ENCODE data around the gene GADD45B.
"Not testable (repeated sequence)": the region's sequence is repeated elsewhere in the genome, so short reads cannot be mapped to it uniquely, and the experiment has no call there.

GADD45B gene

DNA sequence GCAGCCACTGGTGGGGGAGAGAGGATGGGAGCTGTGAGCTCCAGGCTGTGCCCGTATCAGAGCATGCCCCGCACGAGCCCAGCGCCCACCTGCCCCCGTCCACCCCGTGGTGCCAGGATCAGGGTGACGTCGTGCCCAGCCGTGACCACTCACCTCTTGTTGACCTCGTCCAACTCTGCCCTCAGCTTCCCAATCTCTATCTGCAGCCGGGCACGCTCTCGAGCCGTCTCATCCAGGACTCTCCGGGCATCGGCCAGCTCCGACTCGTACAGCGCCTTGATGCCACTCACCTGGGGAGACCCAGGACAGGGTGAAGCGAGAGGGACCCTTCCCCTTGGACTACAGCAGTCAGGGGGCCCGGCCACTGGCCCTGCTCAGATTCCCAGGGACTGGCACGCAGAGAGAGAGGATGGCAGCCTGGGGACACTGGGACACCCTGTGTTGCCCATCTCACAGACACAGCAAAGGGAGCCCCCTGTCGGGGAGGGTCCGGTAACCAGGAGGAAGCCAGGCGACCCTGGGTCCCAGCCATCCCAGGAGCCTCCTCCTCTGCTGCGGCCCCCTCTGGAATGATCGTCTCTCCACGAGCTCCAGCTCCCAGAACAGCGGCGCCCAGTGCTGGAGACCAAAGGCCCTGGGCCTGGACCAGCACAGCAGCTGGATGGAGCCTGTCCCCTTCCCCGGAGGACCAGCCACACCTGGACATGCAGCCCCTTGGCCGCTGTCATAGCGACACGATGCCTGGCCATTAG is 31.5 kb upstream of the GADD45B start:
- no peak for FAIRE-seq

DNA sequence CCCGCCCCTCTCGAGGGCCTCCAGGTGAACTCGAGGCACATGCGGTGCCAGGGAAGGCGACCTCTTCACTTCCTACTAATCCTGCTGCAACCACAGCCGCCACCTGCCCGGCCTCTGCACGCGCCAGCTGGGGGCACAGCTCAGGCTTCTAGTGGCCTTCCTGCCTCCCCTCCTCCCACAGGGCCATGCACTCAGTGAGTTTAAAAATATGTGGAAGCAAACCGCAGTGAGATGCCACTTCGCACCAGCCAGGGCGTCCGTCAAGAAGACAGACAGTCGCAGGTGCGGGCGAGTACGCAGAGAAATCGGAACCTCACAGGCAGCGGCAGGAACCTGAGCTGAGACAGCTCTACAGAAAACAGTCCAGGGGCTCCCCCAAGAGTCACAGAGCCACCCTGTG is 29.5 kb upstream of the GADD45B start:
- FAIRE-seq = no peak

GRCh38 chr19:2449019-2449418 is 26.9 kb upstream of the GADD45B start:
- no peak for FAIRE-seq

- FAIRE-seq = no peak
Measured at GRCh38 chr19:2451138-2451537, 24.8 kb upstream of the GADD45B start.

- no peak for FAIRE-seq
Measured at GRCh38 chr19:2451741-2452140, 24.2 kb upstream of the GADD45B start.

DNA sequence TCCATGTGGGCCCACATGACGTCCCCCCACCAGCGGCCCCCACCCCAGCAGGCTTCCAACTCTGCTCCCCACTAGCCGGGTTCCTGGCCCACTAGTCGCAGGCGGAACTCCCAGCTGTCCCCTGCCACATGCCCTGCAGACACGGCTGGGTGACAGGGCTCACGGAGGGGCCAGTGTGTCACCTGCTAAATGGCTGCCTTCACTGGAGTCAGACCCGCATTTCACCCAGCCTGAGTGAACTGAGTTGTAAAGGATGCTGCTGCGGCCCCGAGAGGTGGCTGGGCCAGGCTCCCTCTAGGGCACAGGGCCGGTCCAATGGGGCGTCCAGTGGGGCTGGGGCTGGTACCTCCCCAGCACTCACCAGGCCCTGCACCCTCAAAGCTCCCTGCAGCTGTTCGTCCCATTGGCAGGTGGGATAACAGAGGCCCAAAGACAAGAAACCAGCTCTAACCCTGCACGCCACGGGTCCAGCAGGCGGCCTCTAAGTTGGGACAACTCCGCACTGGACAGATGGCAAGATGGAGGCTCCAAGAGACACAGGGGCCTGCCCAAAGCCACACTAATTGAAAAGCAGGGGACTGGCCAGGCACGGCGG is 22.4 kb upstream of the GADD45B start:
- no peak for FAIRE-seq

DNA sequence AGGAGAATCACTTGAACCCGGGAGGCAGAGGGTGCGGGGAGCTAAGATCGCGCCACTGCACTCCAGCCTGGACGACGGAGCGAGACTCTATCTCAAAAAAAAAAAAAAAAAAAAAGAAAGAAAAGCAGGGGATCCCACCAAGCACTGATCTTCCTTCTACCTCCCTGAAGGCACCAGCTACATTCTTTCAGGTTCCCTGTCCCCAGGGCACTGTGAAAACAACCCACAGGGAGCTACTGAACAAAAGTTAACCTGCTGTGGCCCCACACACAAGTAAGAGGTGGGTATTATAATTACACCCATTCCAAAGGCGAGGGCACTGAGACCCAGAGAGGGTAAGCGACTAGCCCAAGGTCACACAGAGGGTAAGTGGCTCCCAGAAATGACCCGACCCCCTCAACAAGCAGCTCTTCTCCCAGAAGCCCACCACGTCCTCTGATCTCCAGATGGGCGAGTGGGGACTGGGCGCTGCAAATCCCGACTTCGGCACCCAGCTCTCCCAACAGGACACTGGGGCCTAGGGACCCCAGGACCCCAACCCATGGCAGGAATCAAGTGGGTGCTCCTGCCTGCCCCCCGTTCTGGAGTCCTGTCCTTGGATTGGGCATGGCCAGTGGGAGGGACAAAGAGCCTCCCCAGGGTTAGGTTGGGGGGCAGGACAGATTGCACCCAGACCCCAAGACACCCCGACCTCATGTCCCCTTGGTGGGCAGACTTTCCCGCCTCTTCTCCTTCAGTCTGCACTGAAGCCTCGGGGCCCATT is 21.5 kb upstream of the GADD45B start:
- no peak for FAIRE-seq

GRCh38 chr19:2454962-2455850 is 20.7 kb upstream of the GADD45B start:
- FAIRE-seq = no peak

- no peak for FAIRE-seq
Measured at GRCh38 chr19:2455851-2456570, 19.9 kb upstream of the GADD45B start.

DNA sequence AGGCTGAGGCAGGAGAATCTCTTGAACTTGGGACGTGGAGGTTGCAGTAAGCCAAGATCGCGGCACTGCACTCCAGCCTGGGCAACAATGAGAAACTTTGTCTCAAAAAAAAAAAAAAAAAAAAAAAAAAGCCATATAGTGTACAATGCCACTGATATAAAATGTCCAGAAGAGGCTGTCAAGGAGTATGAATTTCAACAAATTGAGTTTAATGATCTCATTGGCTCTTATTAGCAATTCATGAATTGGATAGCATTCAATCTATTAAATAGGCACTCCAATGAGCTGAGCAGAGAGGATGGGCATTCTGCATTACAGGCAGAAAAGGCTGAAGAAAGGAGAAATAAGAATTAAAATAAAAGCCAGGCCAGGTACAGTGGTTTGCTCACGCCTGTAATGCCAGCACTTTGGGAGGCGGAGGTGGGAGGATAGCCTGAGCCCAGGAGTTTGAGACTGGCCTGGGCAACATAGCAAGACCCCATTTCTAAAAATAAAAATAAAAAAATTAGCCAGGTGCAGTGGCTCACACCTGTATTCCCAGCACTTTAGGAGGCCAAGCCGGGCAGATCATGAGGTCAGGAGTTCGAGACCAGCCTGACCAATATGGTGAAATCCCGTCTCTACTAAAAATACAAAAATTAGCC is 18.4 kb upstream of the GADD45B start:
- peak; percentile 83 for FAIRE-seq

DNA sequence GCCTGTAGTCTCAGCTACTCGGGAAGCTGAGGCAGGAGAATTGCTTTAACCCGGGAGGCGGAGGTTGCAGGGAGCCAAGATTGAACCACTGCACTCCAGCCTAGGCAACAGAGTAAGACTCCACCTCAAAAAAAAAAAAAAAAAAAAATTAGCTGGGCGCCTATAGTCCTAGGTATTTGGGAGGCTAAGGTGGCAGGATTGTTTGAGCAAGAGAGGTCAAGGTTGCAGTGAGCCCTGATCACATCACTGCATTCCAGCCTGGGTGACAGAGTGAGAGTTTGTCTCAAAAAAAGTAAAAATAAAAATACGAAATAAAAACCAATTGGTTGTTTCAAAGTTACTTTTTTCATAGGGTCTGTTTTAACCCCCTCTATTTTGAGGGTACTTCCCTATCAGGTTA is 17.9 kb upstream of the GADD45B start:
- FAIRE-seq = no peak

DNA sequence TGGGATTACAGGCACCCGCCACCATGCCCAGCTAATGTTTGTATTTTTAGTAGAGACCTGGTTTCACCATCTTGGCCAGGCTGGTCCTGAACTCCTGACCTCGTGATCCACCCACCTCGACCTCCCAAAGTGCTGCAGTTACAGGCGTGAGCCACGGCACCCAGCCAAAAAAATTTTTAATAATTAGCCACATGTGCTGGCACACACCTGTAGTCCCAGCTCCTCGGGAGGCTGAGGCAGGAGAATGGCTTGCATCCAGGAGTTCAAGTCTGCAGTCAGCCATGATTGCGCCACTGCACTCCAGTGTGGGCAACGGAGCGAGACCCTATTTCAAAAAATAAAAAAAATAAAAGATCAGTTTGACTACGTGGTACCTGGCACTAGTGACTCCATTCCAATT is 17.2 kb upstream of the GADD45B start:
- FAIRE-seq = not testable (repeated sequence)

DNA sequence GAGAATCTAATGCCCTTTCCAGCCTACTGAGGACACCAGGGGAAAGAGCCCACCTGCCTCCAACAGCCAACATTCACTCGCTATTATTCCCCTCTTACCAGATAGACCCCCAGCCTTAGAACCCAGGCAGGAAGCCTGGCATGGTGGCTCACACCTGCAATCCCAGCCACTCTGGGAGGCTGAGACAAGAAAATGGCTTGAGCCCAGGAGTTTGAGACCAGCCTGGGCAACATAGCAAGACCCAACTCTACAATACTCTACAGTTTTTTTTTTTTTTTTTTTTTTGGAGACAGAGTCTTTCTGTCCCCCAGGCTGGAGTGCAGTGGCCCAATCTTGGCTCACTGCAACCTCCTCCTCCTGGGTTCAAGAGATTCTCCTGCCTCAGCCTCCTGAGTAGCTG is 15.7 kb upstream of the GADD45B start:
- no peak for FAIRE-seq

DNA sequence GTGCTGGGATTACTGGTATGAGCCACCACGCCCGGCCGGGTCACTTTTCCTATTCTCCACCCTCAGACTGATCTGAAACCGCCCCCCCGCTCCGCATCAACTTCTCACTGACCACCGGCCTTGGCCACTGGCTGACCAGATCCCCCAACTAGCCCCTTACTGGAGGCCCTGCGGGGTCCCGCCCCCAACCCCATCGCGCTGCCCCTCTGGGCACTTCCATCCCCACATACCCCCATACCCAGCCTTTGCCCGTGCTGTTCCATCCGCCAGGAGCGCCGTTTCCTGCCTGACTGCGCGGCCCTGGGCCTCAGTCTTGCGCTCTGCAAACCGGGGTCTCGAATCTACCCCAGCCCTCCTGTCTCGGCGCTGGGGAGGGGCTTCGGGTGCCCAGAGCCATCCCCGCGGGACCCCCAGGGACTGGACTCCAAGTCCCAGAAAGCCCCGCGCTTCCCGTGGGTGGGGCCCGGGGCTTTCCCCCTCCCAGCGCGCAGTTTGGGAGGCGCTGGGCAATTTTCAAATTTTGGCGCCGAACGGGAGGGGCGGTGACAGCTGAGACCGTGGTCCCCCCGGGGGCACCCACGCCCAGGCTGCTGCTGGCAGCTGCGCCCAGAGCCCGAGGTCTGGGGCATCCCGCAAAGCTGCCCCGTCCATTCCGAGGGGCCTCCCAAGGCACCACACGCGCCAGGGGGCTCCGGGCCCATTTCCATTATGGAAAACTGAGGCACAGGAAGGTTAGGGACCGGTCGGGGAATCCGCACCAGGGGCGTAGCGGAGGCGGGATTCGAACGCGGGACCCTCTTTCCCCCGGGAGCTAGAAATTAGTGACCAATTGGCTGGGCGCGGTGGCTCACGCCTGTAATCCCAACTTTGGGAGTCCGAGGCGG is 13.9 kb upstream of the GADD45B start:
- no peak for FAIRE-seq

GRCh38 chr19:2462635-2463421 is 13.1 kb upstream of the GADD45B start:
- no peak for FAIRE-seq

GRCh38 chr19:2463694-2464093 is 12.2 kb upstream of the GADD45B start:
- FAIRE-seq = not testable (repeated sequence)

GRCh38 chr19:2464389-2464788 is 11.5 kb upstream of the GADD45B start:
- no peak for FAIRE-seq

DNA sequence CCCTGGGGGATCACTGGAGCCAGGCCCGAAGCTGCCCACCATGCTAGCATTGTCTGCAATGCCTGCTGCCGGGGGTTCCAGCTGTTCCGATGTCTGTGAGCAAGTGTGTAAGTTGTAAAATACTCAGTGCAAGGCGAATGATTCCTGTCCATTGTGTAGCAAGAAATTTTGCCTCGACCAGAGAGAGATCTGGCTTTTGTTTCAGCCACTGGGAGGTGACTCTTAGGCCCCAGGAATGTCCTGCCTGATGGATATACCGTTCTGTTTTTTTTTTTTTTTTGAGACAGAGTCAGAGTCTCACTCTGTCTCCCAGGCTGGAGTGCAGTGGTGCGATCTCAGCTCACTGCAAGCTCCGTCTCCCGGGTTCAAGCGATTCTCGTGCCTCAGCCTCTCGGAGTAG is 7.3 kb upstream of the GADD45B start:
- no peak for FAIRE-seq

DNA sequence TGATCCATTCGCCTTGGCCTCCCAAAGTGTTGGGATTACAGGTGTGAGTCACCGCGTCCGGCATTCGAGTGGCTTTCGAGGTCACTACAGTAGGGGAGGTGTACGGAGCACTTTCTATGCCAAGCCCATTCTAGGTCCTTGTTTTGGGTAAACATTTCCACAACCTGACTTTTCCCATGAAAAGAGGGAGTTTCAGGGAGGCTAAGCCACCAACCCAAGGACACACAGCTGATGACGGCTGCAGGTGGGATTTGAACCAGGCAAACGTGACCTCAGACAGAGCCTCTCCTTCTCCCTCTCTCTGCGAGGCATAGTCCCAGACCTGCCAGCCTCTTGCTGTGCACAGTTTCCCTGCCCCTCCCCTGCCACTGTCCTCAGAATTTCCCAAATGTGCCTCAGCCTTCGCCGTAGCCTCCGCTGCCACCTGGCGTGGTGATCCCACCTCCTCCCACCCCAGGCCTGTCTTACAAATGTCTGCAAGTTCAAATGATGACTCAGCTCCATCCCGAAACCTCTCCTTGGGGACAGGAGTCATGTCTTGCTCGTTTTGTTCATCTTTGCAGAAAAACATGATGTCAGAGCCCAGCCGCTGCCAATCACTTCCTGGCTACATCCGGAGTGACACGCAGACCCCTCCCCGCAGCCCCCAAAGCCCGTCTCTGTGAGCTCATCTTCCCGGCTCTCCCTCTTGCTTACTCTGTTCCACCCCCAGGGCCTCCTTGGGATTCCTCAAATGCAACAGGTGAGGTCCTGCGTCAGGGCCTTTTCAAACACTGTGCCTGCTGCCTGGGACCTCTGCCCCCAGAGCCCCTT is 6.6 kb upstream of the GADD45B start:
- FAIRE-seq = no peak

Measured in islet of Langerhans (tissue), 1 donor.